Endodermal cell (in vitro differentiated cells): ENCODE data around the gene ISOC2. TPM values are rescaled to one million over a fixed set of nuclear protein-coding genes. Genes with fewer than 3 reads are reported as not detected.
A peak's percentile ranks its signal among the peaks of the same experiment; 100 is the strongest.
"Not testable (repeated sequence)": the region's sequence is repeated elsewhere in the genome, so short reads cannot be mapped to it uniquely, and the experiment has no call there.

ENCODE experiments used
- DNase-seq: peaks from one replicate; pipeline ENCODE4 v3.0.0-alpha.2; 2017
- H3K27ac ChIP-seq: 2 replicates; pipeline ENCODE4 v1.5.1; 2013; ENCODE audit warnings: mild to moderate bottlenecking, low read depth, low read length, moderate library complexity
- H3K27me3 ChIP-seq: 2 replicates; pipeline ENCODE4 v1.6.1; 2013; ENCODE audit warnings: mild to moderate bottlenecking, low read length, moderate library complexity; ENCODE audit not compliant: insufficient read depth, control insufficient read depth, poor library complexity, severe bottlenecking
- H3K36me3 ChIP-seq: 2 replicates; pipeline ENCODE4 v1.7.0; 2013; ENCODE audit warnings: mild to moderate bottlenecking, low read length, moderate library complexity; ENCODE audit not compliant: control insufficient read depth, insufficient read depth
- H3K4me1 ChIP-seq: one replicate; pipeline ENCODE4 v1.7.0; 2013; ENCODE audit warnings: low read length; ENCODE audit not compliant: control insufficient read depth, insufficient read depth
- H3K4me3 ChIP-seq: 2 replicates; pipeline ENCODE4 v1.5.1; 2013; ENCODE audit warnings: mild to moderate bottlenecking, low read length, moderate library complexity
- H3K9ac ChIP-seq: 2 replicates; pipeline ENCODE4 v1.6.1; 2013; ENCODE audit warnings: mild to moderate bottlenecking, low read length, moderate library complexity; ENCODE audit not compliant: poor library complexity, severe bottlenecking; ENCODE audit errors: extremely low read depth
- H3K9me3 ChIP-seq: 2 replicates; pipeline ENCODE4 v1.6.1; 2013; ENCODE audit warnings: mild to moderate bottlenecking, low read length, moderate library complexity; ENCODE audit not compliant: control insufficient read depth
- H3K27ac Mint-ChIP-seq: 2 replicates; pipeline ENCODE4 v1.8.0; 2020; ENCODE audit warnings: mixed read lengths
- H3K27me3 Mint-ChIP-seq: 2 replicates; pipeline ENCODE4 v1.8.0; 2021; ENCODE audit warnings: mild to moderate bottlenecking, mixed read lengths; ENCODE audit not compliant: insufficient read depth
- H3K36me3 Mint-ChIP-seq: 2 replicates; pipeline ENCODE4 v1.8.0; 2020; ENCODE audit warnings: low read depth, mixed read lengths
- H3K4me1 Mint-ChIP-seq: 2 replicates; pipeline ENCODE4 v1.8.0; 2020; ENCODE audit warnings: mixed read lengths
- H3K4me3 Mint-ChIP-seq: 2 replicates; pipeline ENCODE4 v1.8.0; 2020; ENCODE audit warnings: mild to moderate bottlenecking, moderate library complexity, mixed read lengths
- H3K9me3 Mint-ChIP-seq: 2 replicates; pipeline ENCODE4 v1.8.0; 2020; ENCODE audit warnings: mild to moderate bottlenecking, mixed read lengths
- WGBS, 2 experiments: methylation state at CpG; one replicate each; pipeline versions ENCODE4 v1.1.5 to v1.1.7; 2013; ENCODE audit warnings: missing lambda C conversion rate in 2 of 2, mixed read lengths in 1 of 2; ENCODE audit not compliant: insufficient coverage in 1 of 2, insufficient read length in 1 of 2; 5-methylcytosine and 5-hydroxymethylcytosine counted together
- total RNA-seq, 2 donors: library from RNA; stranded (reverse); fragmentation: NEBNext Ultra II Directional in 1 of 2; extraction: Animal tissue kit (Norgen Biotek cat#: 25700) in 1 of 2; gene quantifications; 2 replicates in 1 of 2; 3 replicates in 1 of 2; pipeline ENCODE4 v1.2.1, GENCODE V29; 2021
- TF ChIP-seq, protein P1 (sequence below): fragments of 200-600 bp; sonication (generic); conservative IDR thresholded peaks from 2 replicates; pipeline ENCODE4 v1.5.0; 2021; ENCODE audit warnings: antibody characterized with exemption, mild to moderate bottlenecking

ISOC2 gene
- total RNA-seq, 2 donors from 2014 or later, result 35.9 to 39.2 TPM

DNA sequence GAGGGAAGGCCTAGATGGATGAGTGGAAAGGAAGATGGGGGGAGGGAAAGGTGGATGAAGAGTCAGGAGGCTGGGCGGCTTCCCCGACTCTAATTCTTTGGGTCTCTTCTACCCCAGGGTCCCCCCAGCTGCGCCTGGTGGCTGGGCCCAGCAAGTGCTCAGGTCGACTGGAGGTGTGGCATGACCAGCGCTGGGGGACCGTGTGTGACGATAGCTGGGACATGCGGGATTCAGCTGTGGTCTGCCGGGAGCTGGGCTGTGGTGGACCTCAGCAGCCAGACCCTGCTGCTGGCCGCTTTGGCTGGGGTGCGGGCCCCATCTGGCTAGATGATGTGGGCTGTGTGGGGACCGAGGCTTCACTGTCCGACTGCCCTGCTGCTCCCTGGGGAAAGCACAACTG is 36.3 kb upstream of the ISOC2 start:
- no peak for DNase-seq
- peaks cover 6% of the 10 kb centered on the region for H3K27me3 ChIP-seq
- Mint-ChIP-seq H3K36me3 (no peaks in the 10 kb centered on the region), H3K4me1 (no peaks in the 10 kb centered on the region), H3K27ac (no peak overlapping the region), H3K9me3 (peaks cover 4% of the 10 kb centered on the region), H3K4me3 (no peak overlapping the region), H3K27me3 (peaks cover 44% of the 10 kb centered on the region)
- TF ChIP-seq, protein P1, sequence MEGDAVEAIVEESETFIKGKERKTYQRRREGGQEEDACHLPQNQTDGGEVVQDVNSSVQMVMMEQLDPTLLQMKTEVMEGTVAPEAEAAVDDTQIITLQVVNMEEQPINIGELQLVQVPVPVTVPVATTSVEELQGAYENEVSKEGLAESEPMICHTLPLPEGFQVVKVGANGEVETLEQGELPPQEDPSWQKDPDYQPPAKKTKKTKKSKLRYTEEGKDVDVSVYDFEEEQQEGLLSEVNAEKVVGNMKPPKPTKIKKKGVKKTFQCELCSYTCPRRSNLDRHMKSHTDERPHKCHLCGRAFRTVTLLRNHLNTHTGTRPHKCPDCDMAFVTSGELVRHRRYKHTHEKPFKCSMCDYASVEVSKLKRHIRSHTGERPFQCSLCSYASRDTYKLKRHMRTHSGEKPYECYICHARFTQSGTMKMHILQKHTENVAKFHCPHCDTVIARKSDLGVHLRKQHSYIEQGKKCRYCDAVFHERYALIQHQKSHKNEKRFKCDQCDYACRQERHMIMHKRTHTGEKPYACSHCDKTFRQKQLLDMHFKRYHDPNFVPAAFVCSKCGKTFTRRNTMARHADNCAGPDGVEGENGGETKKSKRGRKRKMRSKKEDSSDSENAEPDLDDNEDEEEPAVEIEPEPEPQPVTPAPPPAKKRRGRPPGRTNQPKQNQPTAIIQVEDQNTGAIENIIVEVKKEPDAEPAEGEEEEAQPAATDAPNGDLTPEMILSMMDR, result no peak
- H3K4me1 ChIP-seq, result no peaks in the 10 kb centered on the region
- no peak overlapping the region for H3K4me3 ChIP-seq
- no peak overlapping the region for H3K9ac ChIP-seq
- H3K27ac ChIP-seq, result no peak overlapping the region
- 88 to 90% methylated on average over 11 to 13 of the region's 13 CpGs for WGBS, 2 experiments
- no peaks in the 10 kb centered on the region for H3K9me3 ChIP-seq
- H3K36me3 ChIP-seq, result no peaks in the 10 kb centered on the region

DNA sequence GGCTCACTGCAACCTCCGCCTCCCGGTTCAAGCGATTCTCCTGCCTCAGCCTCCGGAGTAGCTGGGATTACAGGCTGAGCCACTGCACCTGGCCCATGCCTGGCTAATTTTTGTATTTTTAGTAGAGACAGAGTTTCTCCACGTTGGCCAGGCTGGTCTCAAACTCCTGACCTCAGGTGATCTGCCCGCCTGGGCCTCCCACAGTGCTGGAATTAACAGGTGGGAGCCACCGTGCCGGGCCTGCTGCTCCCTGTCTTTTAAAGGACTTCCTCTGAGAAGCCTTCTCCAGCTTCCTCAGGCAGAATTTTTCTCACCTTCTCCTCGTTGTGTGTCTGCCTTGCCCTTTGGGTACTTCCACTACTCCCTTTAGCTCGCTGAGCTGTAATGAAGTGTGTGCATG is 35.4 kb upstream of the ISOC2 start:
- H3K4me3 Mint-ChIP-seq, H3K4me1 Mint-ChIP-seq, H3K9ac ChIP-seq, H3K4me3 ChIP-seq, H3K36me3 ChIP-seq, H3K9me3 Mint-ChIP-seq, H3K27me3 ChIP-seq, H3K4me1 ChIP-seq, DNase-seq, H3K27ac ChIP-seq, H3K36me3 Mint-ChIP-seq, H3K9me3 ChIP-seq, H3K27ac Mint-ChIP-seq: not testable (repeated sequence)
- H3K27me3 Mint-ChIP-seq, result peaks cover 39% of the 10 kb centered on the region
- 70 to 79% methylated on average over 7 to 10 of the region's 10 CpGs for WGBS, 2 experiments

DNA sequence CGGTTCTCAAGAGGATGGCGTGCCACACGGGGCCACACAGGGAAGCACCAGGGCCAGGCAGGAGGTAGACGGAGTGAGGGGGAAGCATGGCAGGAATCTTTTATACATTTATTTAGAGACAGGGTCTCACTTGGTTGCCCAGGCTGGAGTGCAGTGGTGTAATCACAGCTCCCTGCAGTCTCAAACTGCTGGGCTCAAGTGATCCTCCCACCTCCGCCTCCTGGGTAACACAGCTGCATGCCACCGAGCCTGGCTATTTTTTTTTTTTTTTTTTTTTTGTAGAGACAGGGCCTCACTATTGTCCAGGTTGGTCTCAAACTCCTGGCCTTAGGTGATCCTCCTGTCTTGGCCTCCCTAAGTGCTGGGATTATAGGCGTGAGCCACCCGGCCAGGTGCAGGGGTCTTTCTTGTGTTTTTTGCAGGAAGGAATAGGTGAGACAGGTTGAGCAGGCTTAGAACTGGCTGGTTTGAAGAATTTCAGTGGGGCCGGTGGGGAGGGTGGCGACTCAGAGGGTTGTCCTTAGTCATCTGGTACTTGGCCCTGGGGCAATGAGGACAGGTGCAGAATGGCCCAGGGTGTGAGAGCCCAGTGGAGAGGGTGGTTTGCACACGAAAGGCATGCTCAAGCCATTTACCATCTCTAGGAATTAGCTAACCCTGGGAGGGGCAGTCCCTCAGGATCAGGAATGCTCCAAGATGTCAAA is 34.4 kb upstream of the ISOC2 start:
- Mint-ChIP-seq H3K4me1 (no peaks in the 10 kb centered on the region), H3K27me3 (peaks cover 33% of the 10 kb centered on the region), H3K27ac (no peak overlapping the region), H3K9me3 (no peaks in the 10 kb centered on the region), H3K36me3 (no peaks in the 10 kb centered on the region), H3K4me3 (no peak overlapping the region)
- DNase-seq, result peak; percentile 72
- Histone ChIP-seq H3K9ac (no peak overlapping the region), H3K27me3 (no peaks in the 10 kb centered on the region), H3K36me3 (no peaks in the 10 kb centered on the region), H3K4me3 (no peak overlapping the region), H3K27ac (no peak overlapping the region), H3K9me3 (no peaks in the 10 kb centered on the region), H3K4me1 (no peaks in the 10 kb centered on the region)
- TF ChIP-seq, protein P1, result no peak
- WGBS, 2 experiments, result 68 to 79% methylated on average over 5 to 11 of the region's 11 CpGs
